Neural crest cell (in vitro differentiated cells): Measurements from ENCODE around the gene GATB. TPM values are rescaled to one million over a fixed set of nuclear protein-coding genes. Genes with fewer than 3 reads are reported as not detected.

Experiments
- DNase-seq: peaks from one replicate; pipeline ENCODE4 v3.0.0; 2021; ENCODE audit warnings: low read depth, mixed read lengths, low spot score
- H3K27ac Mint-ChIP-seq: one replicate; pipeline ENCODE4 v1.8.0; 2021; ENCODE audit warnings: mild to moderate bottlenecking, mixed read lengths; ENCODE audit not compliant: unreplicated experiment
- H3K27me3 Mint-ChIP-seq: 2 replicates; pipeline ENCODE4 v1.8.0; 2021; ENCODE audit warnings: low read depth, mild to moderate bottlenecking, mixed read lengths
- H3K36me3 Mint-ChIP-seq: 2 replicates; pipeline ENCODE4 v1.8.0; 2021; ENCODE audit warnings: low read depth, mild to moderate bottlenecking, mixed read lengths
- H3K4me1 Mint-ChIP-seq: 2 replicates; pipeline ENCODE4 v1.8.0; 2021; ENCODE audit warnings: mixed read lengths
- H3K4me3 Mint-ChIP-seq: one replicate; pipeline ENCODE4 v1.8.0; 2021; ENCODE audit warnings: mild to moderate bottlenecking, mixed read lengths
- H3K9me3 Mint-ChIP-seq: 2 replicates; pipeline ENCODE4 v1.8.0; 2021; ENCODE audit warnings: mixed read lengths
- long read RNA-seq: library from polyadenylated mRNA; unstranded; transcript quantifications from one replicate; pipeline ENCODE4 v2.0.0, GENCODE V29; 2020
- total RNA-seq: library from RNA; stranded (reverse); gene quantifications from 2 replicates; pipeline ENCODE4 v1.2.1, GENCODE V29; 2021
- TF ChIP-seq, protein P1 (sequence below): fragments of 200-600 bp; sonication (generic); conservative IDR thresholded peaks from 2 replicates; pipeline ENCODE4 v1.5.0; 2021; ENCODE audit warnings: antibody characterized with exemption, mild to moderate bottlenecking

The GATB gene, protein sequence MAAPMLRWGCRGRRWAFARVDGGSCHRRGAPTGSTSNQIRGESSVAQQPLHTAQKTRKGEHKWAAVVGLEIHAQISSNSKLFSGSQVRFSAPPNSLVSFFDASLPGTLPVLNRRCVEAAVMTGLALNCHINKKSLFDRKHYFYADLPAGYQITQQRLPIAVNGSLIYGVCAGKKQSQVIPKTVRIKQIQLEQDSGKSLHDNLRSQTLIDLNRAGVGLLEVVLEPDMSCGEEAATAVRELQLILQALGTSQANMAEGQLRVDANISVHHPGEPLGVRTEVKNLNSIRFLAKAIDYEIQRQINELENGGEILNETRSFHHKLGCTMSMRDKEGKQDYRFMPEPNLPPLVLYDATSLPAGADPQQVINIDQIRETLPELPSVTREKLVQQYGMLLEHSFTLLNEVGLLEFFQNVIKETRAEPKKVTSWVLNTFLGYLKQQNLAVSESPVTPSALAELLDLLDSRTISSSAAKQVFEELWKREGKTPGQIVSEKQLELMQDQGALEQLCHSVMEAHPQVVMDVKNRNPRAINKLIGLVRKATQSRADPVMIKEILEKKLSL
- total RNA-seq: 22.2 and 24.9 TPM in 2 replicates
- long read RNA-seq, transcript GATB-201 (13 exons, 2,385 nt): major isoform, 64 of 84 reads
- long read RNA-seq, partial matches to known transcripts: 7 of 84 reads
- long read RNA-seq, other reads (novel, unspliced or antisense): 12 of 84 reads

DNA sequence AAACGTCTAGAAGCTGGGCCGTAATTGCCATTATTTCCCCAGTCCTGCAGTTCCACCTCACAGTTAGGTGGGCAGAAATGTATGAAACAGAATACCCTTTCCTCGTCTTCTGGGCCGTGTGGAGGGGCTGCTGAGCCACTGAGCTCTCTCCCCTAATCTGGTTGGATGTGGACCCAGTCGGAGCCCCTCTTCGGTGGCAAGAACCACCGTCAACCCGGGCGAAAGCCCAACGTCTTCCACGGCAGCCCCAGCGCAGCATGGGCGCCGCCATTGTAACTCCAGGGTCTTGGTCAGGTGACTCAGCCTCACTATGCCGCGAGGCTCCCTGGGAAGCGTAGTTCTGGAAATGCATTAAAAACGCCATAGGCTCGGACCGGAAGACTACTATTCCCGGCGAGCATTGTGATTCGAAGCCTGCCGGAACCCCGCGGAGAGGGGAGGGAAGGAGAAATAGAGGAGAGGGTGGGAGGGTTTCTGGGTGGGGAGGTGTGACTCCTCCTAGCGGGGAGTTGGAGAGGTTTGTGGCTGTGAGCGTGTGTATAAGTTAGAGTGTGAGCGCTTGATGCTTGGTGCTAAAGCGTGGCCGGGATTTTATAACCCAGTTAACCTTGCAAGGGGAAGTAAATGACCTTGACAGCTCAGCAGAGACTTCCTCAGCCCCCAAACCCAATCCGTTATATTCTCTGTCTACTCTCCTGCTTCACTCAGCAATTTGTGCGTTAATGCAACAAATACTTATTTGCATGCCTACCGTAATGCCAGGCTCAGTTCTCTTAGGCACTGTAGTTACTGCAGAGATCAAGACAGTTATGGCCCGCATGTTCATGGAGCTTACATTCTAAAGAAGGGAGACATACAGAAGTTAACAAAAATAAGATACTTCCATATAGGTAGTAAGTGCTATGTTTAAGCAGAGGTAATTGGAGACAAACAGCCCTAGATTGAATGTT, at the start of gene GATB:
Gene GATB, minus strand, starts transcription at position 296 of the 950 bp plus-strand sequence. Its CDS starts 25 bp downstream, at position 271.
- TF ChIP-seq, protein P1, sequence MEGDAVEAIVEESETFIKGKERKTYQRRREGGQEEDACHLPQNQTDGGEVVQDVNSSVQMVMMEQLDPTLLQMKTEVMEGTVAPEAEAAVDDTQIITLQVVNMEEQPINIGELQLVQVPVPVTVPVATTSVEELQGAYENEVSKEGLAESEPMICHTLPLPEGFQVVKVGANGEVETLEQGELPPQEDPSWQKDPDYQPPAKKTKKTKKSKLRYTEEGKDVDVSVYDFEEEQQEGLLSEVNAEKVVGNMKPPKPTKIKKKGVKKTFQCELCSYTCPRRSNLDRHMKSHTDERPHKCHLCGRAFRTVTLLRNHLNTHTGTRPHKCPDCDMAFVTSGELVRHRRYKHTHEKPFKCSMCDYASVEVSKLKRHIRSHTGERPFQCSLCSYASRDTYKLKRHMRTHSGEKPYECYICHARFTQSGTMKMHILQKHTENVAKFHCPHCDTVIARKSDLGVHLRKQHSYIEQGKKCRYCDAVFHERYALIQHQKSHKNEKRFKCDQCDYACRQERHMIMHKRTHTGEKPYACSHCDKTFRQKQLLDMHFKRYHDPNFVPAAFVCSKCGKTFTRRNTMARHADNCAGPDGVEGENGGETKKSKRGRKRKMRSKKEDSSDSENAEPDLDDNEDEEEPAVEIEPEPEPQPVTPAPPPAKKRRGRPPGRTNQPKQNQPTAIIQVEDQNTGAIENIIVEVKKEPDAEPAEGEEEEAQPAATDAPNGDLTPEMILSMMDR: peak; percentile 73
- Mint-ChIP-seq H3K4me3 (peak within 1 kb of the TSS; percentile 96), H3K36me3 (peaks cover 3% of the 10 kb centered on the region), H3K27ac (peak within 1 kb of the TSS; percentile 99), H3K27me3 (peaks cover 37% of the 10 kb centered on the region), H3K4me1 (peaks cover 17% of the 10 kb centered on the region), H3K9me3 (no peaks in the 10 kb centered on the region)
- DNase-seq: peak; percentile 82

DNA sequence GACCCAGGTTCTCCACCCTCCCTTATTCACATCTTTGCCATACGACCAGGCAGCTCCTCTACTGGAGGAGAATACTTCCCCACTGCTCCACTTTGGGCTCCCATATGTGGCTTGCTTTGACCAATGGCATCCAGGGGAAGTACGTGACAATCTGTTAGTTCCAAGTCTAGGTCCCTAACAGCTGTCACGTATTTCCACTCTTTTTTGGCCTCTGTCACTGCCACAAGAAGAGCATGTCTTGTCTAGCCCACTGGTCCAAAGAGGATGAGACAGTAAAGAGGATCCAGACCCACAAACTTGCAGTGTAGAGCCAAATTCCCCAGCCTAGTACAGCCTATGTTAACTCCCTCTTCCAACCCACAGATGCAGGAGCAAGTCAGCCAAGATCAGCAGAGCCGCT, 49.7 kb upstream of the GATB start:
- DNase-seq: no peak
- H3K4me3 Mint-ChIP-seq: no peak overlapping the region
- TF ChIP-seq, protein P1: no peak
- no peaks in the 10 kb centered on the region for H3K4me1 Mint-ChIP-seq
- H3K9me3 Mint-ChIP-seq: no peaks in the 10 kb centered on the region
- no peaks in the 10 kb centered on the region for H3K27me3 Mint-ChIP-seq
- H3K27ac Mint-ChIP-seq: no peak overlapping the region
- no peaks in the 10 kb centered on the region for H3K36me3 Mint-ChIP-seq

DNA sequence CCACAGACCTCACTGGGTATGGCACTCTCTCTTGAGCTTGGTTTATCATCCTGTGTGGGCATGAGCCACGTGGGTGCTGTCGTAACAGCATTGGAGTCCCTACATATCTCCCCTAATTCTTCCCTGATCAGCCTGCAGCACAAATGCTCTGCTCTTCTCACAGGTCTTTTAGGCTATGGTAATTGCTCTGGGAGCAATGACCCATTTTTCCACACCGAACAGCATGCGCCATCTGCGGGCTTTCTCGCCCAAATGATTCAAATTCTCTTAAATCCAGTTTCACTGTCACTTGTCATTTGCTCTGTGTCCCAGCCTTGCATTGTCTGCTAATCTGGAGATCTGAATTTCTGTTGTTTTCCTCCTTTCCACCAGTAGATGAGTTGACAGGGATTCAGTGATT, 48.9 kb upstream of the GATB start:
- Mint-ChIP-seq H3K36me3 (no peaks in the 10 kb centered on the region), H3K9me3 (no peaks in the 10 kb centered on the region), H3K27me3 (no peaks in the 10 kb centered on the region), H3K27ac (no peak overlapping the region), H3K4me1 (no peaks in the 10 kb centered on the region), H3K4me3 (no peak overlapping the region)
- TF ChIP-seq, protein P1: no peak
- DNase-seq: no peak

DNA sequence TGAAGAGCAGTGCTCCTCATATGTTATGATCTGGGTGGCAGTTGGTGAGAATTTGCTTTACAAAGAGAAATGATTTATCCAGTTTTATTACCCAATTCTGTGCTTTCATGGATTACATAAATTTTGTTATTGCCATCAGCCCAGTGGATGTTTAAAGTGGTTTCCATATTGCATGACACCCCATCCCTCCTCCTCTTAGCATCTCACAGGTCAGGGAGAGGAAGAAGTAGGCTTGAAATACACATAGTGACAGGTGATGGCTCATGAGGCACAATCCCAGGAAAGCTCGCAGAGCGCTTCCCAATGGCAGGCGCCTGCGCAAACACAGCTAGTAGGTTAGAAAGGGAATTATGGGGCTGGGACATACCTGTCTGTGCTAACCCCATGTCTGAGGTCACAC, 47.7 kb upstream of the GATB start:
- TF ChIP-seq, protein P1: no peak
- no peaks in the 10 kb centered on the region for H3K4me1 Mint-ChIP-seq
- no peak for DNase-seq
- H3K27ac Mint-ChIP-seq: no peak overlapping the region
- H3K36me3 Mint-ChIP-seq: no peaks in the 10 kb centered on the region
- H3K9me3 Mint-ChIP-seq: no peaks in the 10 kb centered on the region
- H3K27me3 Mint-ChIP-seq: no peaks in the 10 kb centered on the region
- H3K4me3 Mint-ChIP-seq: no peak overlapping the region

DNA sequence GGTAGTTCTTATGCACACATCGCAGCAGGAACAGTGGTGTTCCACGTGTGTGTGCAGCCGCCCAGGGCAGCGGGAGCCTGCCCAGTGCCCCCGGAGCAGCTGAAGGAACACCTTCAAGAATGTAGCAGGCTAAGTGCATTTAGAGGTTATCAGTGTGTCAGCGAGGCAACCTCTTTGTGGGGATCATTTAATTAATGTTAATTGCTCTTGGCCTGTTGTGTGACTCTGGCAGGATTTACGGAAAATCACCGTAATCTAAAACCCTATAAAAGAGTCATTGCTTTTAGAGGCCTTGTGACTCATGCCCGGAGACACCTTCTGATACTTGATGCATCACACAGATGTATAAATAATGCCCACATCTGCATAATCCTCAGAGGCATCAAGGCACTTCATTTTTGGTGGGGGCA, 47.3 kb upstream of the GATB start:
- Mint-ChIP-seq H3K27ac (no peak overlapping the region), H3K4me1 (no peaks in the 10 kb centered on the region), H3K27me3 (no peaks in the 10 kb centered on the region), H3K36me3 (no peaks in the 10 kb centered on the region), H3K4me3 (no peak overlapping the region), H3K9me3 (no peaks in the 10 kb centered on the region)
- TF ChIP-seq, protein P1: no peak
- no peak for DNase-seq
